ENCODE measurements around the gene NDUFS6.
A peak's percentile ranks its signal among the peaks of the same experiment; 100 is the strongest.

Gene NDUFS6

DNA sequence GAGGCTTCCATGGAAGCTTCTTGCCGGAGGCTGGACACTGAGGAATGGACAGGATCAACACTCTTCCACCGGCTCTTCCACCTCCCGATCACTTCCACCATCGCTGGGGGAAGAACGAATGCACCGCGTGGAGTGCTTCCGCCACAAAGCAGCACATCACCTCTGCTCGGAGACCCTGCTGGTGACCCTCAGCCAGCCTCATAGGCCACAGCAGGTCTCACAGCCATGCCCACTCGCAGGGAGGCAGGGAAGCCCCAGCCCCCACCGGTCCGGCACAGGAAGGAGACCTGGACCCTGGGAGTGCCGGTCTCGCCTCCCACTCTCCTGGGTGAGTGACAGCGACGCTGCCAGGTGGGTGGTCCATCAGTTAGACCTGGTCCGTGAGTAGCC lies 6.3 kb upstream of the NDUFS6 start:
- H3K4ac ChIP-seq (ENCODE audit: low read length), result no peak overlapping the region
- no peak overlapping the region for H3K18ac ChIP-seq (ENCODE audit: low read length)
- no peak overlapping the region for H2AFZ ChIP-seq (ENCODE audit: low read length)
- H3K4me1 ChIP-seq (ENCODE audit: control insufficient read depth in 2 of 2, insufficient read depth in 1 of 2, low read depth in 1 of 2, low read length in 2 of 2), result peaks cover 7 to 9% of the 10 kb centered on the region in 2 donors
- H2AK5ac ChIP-seq (ENCODE audit: low read depth, low read length), result no peak overlapping the region
- H3K27ac ChIP-seq (replicated peaks; ENCODE audit: low read length), result no peak overlapping the region
- DNase-seq (ENCODE audit: low spot score), result no peak
- peaks cover 16 to 32% of the 10 kb centered on the region in 2 donors for H3K36me3 ChIP-seq (replicated peaks in 1 of 2; ENCODE audit: control insufficient read depth in 2 of 2, insufficient read depth in 2 of 2, low read length in 2 of 2)
- H3K4me2 ChIP-seq (ENCODE audit: insufficient read depth, low read length, poor library complexity, severe bottlenecking), result no peak overlapping the region
- no CpG with 5 or more reads among the region's 17 CpGs for WGBS, 2 donors (ENCODE audit: extremely low coverage in 2 of 2, insufficient read length in 2 of 2, insufficient replicate concordance in 1 of 2)
- no peak overlapping the region for H2BK12ac ChIP-seq (ENCODE audit: low read length)
- no peak overlapping the region for H2BK5ac ChIP-seq (ENCODE audit: low read length)
- H3K9me3 ChIP-seq (replicated peaks in 1 of 2; ENCODE audit: control insufficient read depth in 2 of 2, insufficient read depth in 1 of 2, low read depth in 1 of 2, low read length in 2 of 2), result no peaks in the 10 kb centered on the region
- no peak overlapping the region for H3K9ac ChIP-seq (ENCODE audit: low read depth, low read length, poor library complexity)
- H2BK15ac ChIP-seq (ENCODE audit: low read length), result no peak overlapping the region
- no peak overlapping the region for H4K8ac ChIP-seq (ENCODE audit: low read depth, low read length)
- H3K4me3 ChIP-seq (ENCODE audit: low read length in 2 of 2), result no peak overlapping the region
- H2BK120ac ChIP-seq (ENCODE audit: low read depth, low read length), result no peak overlapping the region
- peaks cover 7% of the 10 kb centered on the region for H3K79me1 ChIP-seq (ENCODE audit: low read depth, low read length)
- H3K14ac ChIP-seq (ENCODE audit: low read length), result no peak overlapping the region
- no peaks in the 10 kb centered on the region for H3K27me3 ChIP-seq (ENCODE audit: control insufficient read depth in 3 of 3, insufficient read depth in 3 of 3, low read depth in 1 of 3, low read length in 3 of 3)
- H4K91ac ChIP-seq (ENCODE audit: low read depth, low read length, poor library complexity), result no peak overlapping the region
- peak overlapping the region; percentile 74 for H3K23ac ChIP-seq (ENCODE audit: low read depth, low read length, poor library complexity)

DNA sequence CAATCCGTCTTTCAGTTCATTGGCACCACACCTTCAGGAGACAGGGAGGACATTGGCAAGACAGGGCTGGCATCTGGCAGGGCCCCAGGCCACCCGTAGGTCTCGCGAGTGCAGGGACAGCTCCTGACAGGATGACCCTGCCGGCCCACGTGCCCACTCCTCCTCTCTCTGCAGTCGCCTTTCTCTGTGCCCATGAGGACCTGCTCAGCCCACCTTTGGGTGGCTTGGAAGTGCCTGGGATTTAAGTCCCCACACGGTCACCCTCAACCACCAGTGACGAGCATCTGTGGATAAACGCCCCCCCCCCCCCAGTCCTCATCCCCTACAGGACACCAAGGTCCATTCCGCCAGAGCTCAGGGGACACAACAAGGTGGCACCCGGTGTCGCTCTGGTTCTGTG lies 5.7 kb upstream of the NDUFS6 start:
- DNase-seq (ENCODE audit: low spot score), result no peak
- H3K36me3 ChIP-seq (replicated peaks in 1 of 2; ENCODE audit: control insufficient read depth in 2 of 2, insufficient read depth in 2 of 2, low read length in 2 of 2), result peaks cover 16 to 32% of the 10 kb centered on the region in 2 donors
- H2BK15ac ChIP-seq (ENCODE audit: low read length), result no peak overlapping the region
- no peak overlapping the region for H3K4me3 ChIP-seq (ENCODE audit: low read length in 2 of 2)
- H2AK5ac ChIP-seq (ENCODE audit: low read depth, low read length), result no peak overlapping the region
- H2BK120ac ChIP-seq (ENCODE audit: low read depth, low read length), result no peak overlapping the region
- WGBS, 2 donors (ENCODE audit: extremely low coverage in 2 of 2, insufficient read length in 2 of 2, insufficient replicate concordance in 1 of 2), result no CpG with 5 or more reads among the region's 13 CpGs
- H2BK12ac ChIP-seq (ENCODE audit: low read length), result no peak overlapping the region
- H3K18ac ChIP-seq (ENCODE audit: low read length), result no peak overlapping the region
- no peaks in the 10 kb centered on the region for H3K27me3 ChIP-seq (ENCODE audit: control insufficient read depth in 3 of 3, insufficient read depth in 3 of 3, low read depth in 1 of 3, low read length in 3 of 3)
- no peak overlapping the region for H3K4ac ChIP-seq (ENCODE audit: low read length)
- peak overlapping the region; percentile 11 for H4K91ac ChIP-seq (ENCODE audit: low read depth, low read length, poor library complexity)
- peaks cover 9% of the 10 kb centered on the region for H3K79me1 ChIP-seq (ENCODE audit: low read depth, low read length)
- no peak overlapping the region for H3K4me2 ChIP-seq (ENCODE audit: insufficient read depth, low read length, poor library complexity, severe bottlenecking)
- H3K23ac ChIP-seq (ENCODE audit: low read depth, low read length, poor library complexity), result no peak overlapping the region
- no peak overlapping the region for H3K27ac ChIP-seq (replicated peaks; ENCODE audit: low read length)
- no peak overlapping the region for H4K8ac ChIP-seq (ENCODE audit: low read depth, low read length)
- no peak overlapping the region for H3K14ac ChIP-seq (ENCODE audit: low read length)
- peaks cover 4 to 5% of the 10 kb centered on the region in 2 donors for H3K4me1 ChIP-seq (ENCODE audit: control insufficient read depth in 2 of 2, insufficient read depth in 1 of 2, low read depth in 1 of 2, low read length in 2 of 2)
- H3K9ac ChIP-seq (ENCODE audit: low read depth, low read length, poor library complexity), result no peak overlapping the region
- H2AFZ ChIP-seq (ENCODE audit: low read length), result no peak overlapping the region
- H2BK5ac ChIP-seq (ENCODE audit: low read length), result no peak overlapping the region
- H3K9me3 ChIP-seq (replicated peaks in 1 of 2; ENCODE audit: control insufficient read depth in 2 of 2, insufficient read depth in 1 of 2, low read depth in 1 of 2, low read length in 2 of 2), result no peaks in the 10 kb centered on the region

DNA sequence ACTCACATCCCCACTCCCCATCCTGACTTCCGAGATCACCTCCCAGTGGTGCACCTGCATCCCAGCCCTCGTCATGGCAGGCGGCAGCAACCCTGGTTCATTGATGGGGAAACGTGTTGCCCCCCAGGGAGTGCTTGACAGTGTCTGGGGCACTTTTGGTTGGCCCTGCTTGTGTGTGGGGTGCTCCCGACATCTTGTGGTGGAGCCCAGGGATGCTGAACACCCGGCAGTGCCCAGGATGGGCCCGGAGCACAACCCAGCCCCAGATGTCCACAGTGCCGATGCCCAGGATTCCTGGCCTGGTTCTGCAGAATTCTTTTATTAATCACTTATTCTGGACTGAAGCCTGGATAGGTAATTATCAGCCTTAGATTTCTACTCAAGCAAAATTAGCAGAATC lies 5.3 kb upstream of the NDUFS6 start:
- WGBS, 2 donors (ENCODE audit: extremely low coverage in 2 of 2, insufficient read length in 2 of 2, insufficient replicate concordance in 1 of 2), result no CpG with 5 or more reads among the region's 8 CpGs
- Histone ChIP-seq H4K8ac (ENCODE audit: low read depth, low read length) (no peak overlapping the region), H3K4me3 (ENCODE audit: low read length in 2 of 2) (no peak overlapping the region)

DNA sequence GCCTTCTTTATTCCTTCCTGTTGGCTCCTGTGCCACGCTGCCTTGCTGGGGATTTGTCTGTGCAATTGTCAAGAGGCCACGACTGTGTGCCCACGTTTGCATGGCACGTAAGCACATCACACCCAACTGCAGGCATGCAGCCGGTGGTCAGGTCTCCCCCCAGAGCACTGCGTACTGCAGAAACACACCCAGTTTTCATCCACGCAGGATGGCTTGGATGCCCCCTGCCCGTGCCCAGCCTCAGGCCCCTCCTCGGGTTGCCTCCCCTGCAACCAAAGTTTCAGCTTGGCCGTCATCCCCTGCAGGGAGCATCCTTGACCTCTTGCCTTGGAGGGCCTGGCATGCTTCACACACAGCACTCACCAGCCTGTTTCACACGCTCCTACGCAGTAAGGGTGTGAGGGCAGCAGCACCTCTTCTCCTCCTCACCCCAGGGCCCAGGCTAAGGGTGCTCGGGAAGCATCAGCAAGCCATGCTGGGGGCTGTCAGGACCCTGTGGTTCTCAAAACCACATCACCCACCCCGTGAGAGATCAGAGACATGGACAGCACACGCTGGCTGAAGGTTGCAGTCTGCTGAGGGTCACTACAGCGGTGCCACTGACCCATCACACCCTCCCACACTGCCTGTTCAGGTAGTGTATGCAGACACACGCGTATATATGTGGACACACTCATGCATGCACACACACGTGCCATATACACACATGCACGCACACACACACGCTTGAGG lies 4.7 kb upstream of the NDUFS6 start:
- WGBS, 2 donors (ENCODE audit: extremely low coverage in 2 of 2, insufficient read length in 2 of 2, insufficient replicate concordance in 1 of 2), result no CpG with 5 or more reads among the region's 21 CpGs
- H3K4me2 ChIP-seq (ENCODE audit: insufficient read depth, low read length, poor library complexity, severe bottlenecking), result no peak overlapping the region
- peak overlapping the region; percentile 34 for H3K23ac ChIP-seq (ENCODE audit: low read depth, low read length, poor library complexity)
- H2AFZ ChIP-seq (ENCODE audit: low read length), result no peak overlapping the region
- no peak overlapping the region for H3K4ac ChIP-seq (ENCODE audit: low read length)
- no peak overlapping the region for H3K27ac ChIP-seq (replicated peaks; ENCODE audit: low read length)
- no peak for DNase-seq (ENCODE audit: low spot score)
- no peak overlapping the region for H2BK120ac ChIP-seq (ENCODE audit: low read depth, low read length)
- H3K9ac ChIP-seq (ENCODE audit: low read depth, low read length, poor library complexity), result peak overlapping the region; percentile 15
- no peak overlapping the region for H2AK5ac ChIP-seq (ENCODE audit: low read depth, low read length)
- no peaks in the 10 kb centered on the region for H3K27me3 ChIP-seq (ENCODE audit: control insufficient read depth in 3 of 3, insufficient read depth in 3 of 3, low read depth in 1 of 3, low read length in 3 of 3)
- no peak overlapping the region for H2BK15ac ChIP-seq (ENCODE audit: low read length)
- peaks cover 11% of the 10 kb centered on the region for H3K79me1 ChIP-seq (ENCODE audit: low read depth, low read length)
- no peak overlapping the region for H2BK12ac ChIP-seq (ENCODE audit: low read length)
- H3K9me3 ChIP-seq (replicated peaks in 1 of 2; ENCODE audit: control insufficient read depth in 2 of 2, insufficient read depth in 1 of 2, low read depth in 1 of 2, low read length in 2 of 2), result no peaks in the 10 kb centered on the region
- H3K18ac ChIP-seq (ENCODE audit: low read length), result peak overlapping the region; percentile 37
- H4K8ac ChIP-seq (ENCODE audit: low read depth, low read length), result no peak overlapping the region
- H3K4me1 ChIP-seq (ENCODE audit: control insufficient read depth in 2 of 2, insufficient read depth in 1 of 2, low read depth in 1 of 2, low read length in 2 of 2), result peaks cover 3 to 5% of the 10 kb centered on the region in 2 donors
- H3K36me3 ChIP-seq (replicated peaks in 1 of 2; ENCODE audit: control insufficient read depth in 2 of 2, insufficient read depth in 2 of 2, low read length in 2 of 2), result peaks cover 16 to 32% of the 10 kb centered on the region in 2 donors
- H3K4me3 ChIP-seq (ENCODE audit: low read length in 2 of 2), result no peak overlapping the region
- no peak overlapping the region for H2BK5ac ChIP-seq (ENCODE audit: low read length)
- no peak overlapping the region for H4K91ac ChIP-seq (ENCODE audit: low read depth, low read length, poor library complexity)
- no peak overlapping the region for H3K14ac ChIP-seq (ENCODE audit: low read length)

More for the DNA sequence above, 5.3 kb upstream of the NDUFS6 start:
- Histone ChIP-seq H3K4ac (ENCODE audit: low read length) (no peak overlapping the region), H3K18ac (ENCODE audit: low read length) (no peak overlapping the region), H4K91ac (ENCODE audit: low read depth, low read length, poor library complexity) (peak overlapping the region; percentile 11), H3K4me2 (ENCODE audit: insufficient read depth, low read length, poor library complexity, severe bottlenecking) (no peak overlapping the region), H3K9ac (ENCODE audit: low read depth, low read length, poor library complexity) (no peak overlapping the region), H2BK5ac (ENCODE audit: low read length) (no peak overlapping the region), H3K27ac (replicated peaks; ENCODE audit: low read length) (no peak overlapping the region), H3K79me1 (ENCODE audit: low read depth, low read length) (peaks cover 9% of the 10 kb centered on the region), H3K36me3 (replicated peaks in 1 of 2; ENCODE audit: control insufficient read depth in 2 of 2, insufficient read depth in 2 of 2, low read length in 2 of 2) (peaks cover 16 to 32% of the 10 kb centered on the region in 2 donors), H3K14ac (ENCODE audit: low read length) (no peak overlapping the region), H2AFZ (ENCODE audit: low read length) (no peak overlapping the region), H3K9me3 (replicated peaks in 1 of 2; ENCODE audit: control insufficient read depth in 2 of 2, insufficient read depth in 1 of 2, low read depth in 1 of 2, low read length in 2 of 2) (no peaks in the 10 kb centered on the region), H3K23ac (ENCODE audit: low read depth, low read length, poor library complexity) (no peak overlapping the region), H2BK120ac (ENCODE audit: low read depth, low read length) (no peak overlapping the region), H3K27me3 (ENCODE audit: control insufficient read depth in 3 of 3, insufficient read depth in 3 of 3, low read depth in 1 of 3, low read length in 3 of 3) (no peaks in the 10 kb centered on the region), H2AK5ac (ENCODE audit: low read depth, low read length) (no peak overlapping the region), H2BK12ac (ENCODE audit: low read length) (no peak overlapping the region), H2BK15ac (ENCODE audit: low read length) (no peak overlapping the region), H3K4me1 (ENCODE audit: control insufficient read depth in 2 of 2, insufficient read depth in 1 of 2, low read depth in 1 of 2, low read length in 2 of 2) (peaks cover 3 to 5% of the 10 kb centered on the region in 2 donors)
- no peak for DNase-seq (ENCODE audit: low spot score)
